PFSK-1 (cell line): ENCODE results near the gene CSNK1G1.

Source experiments
- POLR2AphosphoS5 ChIP-seq: IDR thresholded peaks from 2 replicates; pipeline ENCODE4 v1.6.1; 2012; ENCODE audit warnings: low read depth, mild to moderate bottlenecking, control low read depth, low read length, moderate library complexity
- TF ChIP-seq, protein P1 (sequence below), 2 experiments: IDR thresholded peaks; 2 replicates each; pipeline versions ENCODE4 v1.6.1 to v1.8.0; 2011 to 2012; ENCODE audit warnings: low read depth in 2 of 2, low read length in 2 of 2, control low read depth in 1 of 2, inconsistent platforms in 1 of 2, mild to moderate bottlenecking in 1 of 2, moderate library complexity in 1 of 2; ENCODE audit not compliant: insufficient read depth in 1 of 2

GRCh38 chr15:64389036-64389435 lies 33.1 kb upstream of the CSNK1G1 start:
- TF ChIP-seq, protein P1, sequence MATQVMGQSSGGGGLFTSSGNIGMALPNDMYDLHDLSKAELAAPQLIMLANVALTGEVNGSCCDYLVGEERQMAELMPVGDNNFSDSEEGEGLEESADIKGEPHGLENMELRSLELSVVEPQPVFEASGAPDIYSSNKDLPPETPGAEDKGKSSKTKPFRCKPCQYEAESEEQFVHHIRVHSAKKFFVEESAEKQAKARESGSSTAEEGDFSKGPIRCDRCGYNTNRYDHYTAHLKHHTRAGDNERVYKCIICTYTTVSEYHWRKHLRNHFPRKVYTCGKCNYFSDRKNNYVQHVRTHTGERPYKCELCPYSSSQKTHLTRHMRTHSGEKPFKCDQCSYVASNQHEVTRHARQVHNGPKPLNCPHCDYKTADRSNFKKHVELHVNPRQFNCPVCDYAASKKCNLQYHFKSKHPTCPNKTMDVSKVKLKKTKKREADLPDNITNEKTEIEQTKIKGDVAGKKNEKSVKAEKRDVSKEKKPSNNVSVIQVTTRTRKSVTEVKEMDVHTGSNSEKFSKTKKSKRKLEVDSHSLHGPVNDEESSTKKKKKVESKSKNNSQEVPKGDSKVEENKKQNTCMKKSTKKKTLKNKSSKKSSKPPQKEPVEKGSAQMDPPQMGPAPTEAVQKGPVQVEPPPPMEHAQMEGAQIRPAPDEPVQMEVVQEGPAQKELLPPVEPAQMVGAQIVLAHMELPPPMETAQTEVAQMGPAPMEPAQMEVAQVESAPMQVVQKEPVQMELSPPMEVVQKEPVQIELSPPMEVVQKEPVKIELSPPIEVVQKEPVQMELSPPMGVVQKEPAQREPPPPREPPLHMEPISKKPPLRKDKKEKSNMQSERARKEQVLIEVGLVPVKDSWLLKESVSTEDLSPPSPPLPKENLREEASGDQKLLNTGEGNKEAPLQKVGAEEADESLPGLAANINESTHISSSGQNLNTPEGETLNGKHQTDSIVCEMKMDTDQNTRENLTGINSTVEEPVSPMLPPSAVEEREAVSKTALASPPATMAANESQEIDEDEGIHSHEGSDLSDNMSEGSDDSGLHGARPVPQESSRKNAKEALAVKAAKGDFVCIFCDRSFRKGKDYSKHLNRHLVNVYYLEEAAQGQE (IDR thresholded peaks at IDR 0.05; ENCODE audit: insufficient read depth in 1 of 2, low read depth in 2 of 2, low read length in 2 of 2): no peak
- TF ChIP-seq POLR2AphosphoS5: no peak
